Lung (tissue), 12 donors: Measurements from ENCODE around the gene CREB5. TPM values are rescaled to one million over a fixed set of nuclear protein-coding genes. Genes with fewer than 3 reads are reported as not detected.

Source experiments
- ATAC-seq: fragments of 200-7000 bp; cut with Tn5 transposase; one replicate; pipeline ENCODE4 v1.9.1; 2020; ENCODE audit warnings: moderate number of reproducible peaks; ENCODE audit not compliant: insufficient read depth, low FRiP score
- DNase-seq, 3 donors: peaks; one replicate each; pipeline ENCODE4 v3.0.0-alpha.2; 2013 to 2017
- H3K27ac ChIP-seq, 2 donors: one replicate each; pipeline ENCODE4 v1.5.1; 2013; ENCODE audit warnings: mild to moderate bottlenecking in 2 of 2, moderate library complexity in 2 of 2, control low read depth in 1 of 2, inconsistent platforms in 1 of 2, low read depth in 1 of 2, low read length in 1 of 2
- H3K27me3 ChIP-seq, 3 donors: one replicate each; pipeline ENCODE4 v1.5.1; 2013; ENCODE audit warnings: low read length in 2 of 3; ENCODE audit not compliant: control insufficient read depth in 3 of 3, insufficient read depth in 3 of 3
- H3K36me3 ChIP-seq, 4 donors: one replicate each; pipeline ENCODE4 v1.5.1; 2013; ENCODE audit warnings: low read length in 4 of 4, mild to moderate bottlenecking in 1 of 4, moderate library complexity in 1 of 4; ENCODE audit not compliant: control insufficient read depth in 4 of 4, insufficient read depth in 4 of 4
- H3K4me1 ChIP-seq, 5 donors: one replicate each; pipeline ENCODE4 v1.5.1; 2013; ENCODE audit warnings: low read length in 5 of 5, mild to moderate bottlenecking in 2 of 5, moderate library complexity in 1 of 5; ENCODE audit not compliant: control insufficient read depth in 5 of 5, insufficient read depth in 5 of 5
- H3K4me3 ChIP-seq: one replicate; pipeline ENCODE4 v1.5.1; 2013; ENCODE audit warnings: mild to moderate bottlenecking, control low read depth, moderate library complexity
- H3K9ac ChIP-seq, 2 donors: one replicate each; pipeline ENCODE4 v1.5.1; 2013; ENCODE audit warnings: low read length in 2 of 2, control low read depth in 1 of 2; ENCODE audit not compliant: insufficient read depth in 1 of 2
- H3K9me3 ChIP-seq, 4 donors: one replicate each; pipeline ENCODE4 v1.5.1; 2013; ENCODE audit warnings: low read length in 3 of 4, mild to moderate bottlenecking in 1 of 4, moderate library complexity in 1 of 4; ENCODE audit not compliant: control insufficient read depth in 4 of 4, insufficient read depth in 3 of 4
- CTCF ChIP-seq: IDR thresholded peaks from 2 replicates; pipeline ENCODE4 v1.5.1; 2012; ENCODE audit warnings: mild to moderate bottlenecking; ENCODE audit errors: control extremely low read depth, extremely low read depth
- WGBS, 2 donors: extraction: QIAGEN DNeasy Blood & Tissue Kit; methylation state at CpG; one replicate each; pipeline ENCODE4 v1.1.7; 2013; 5-methylcytosine and 5-hydroxymethylcytosine counted together
- polyA plus RNA-seq, 2 donors: library from polyadenylated mRNA; stranded (reverse); fragments of 200-250 nt; gene quantifications; one replicate each; pipeline ENCODE4 v1.2.1, GENCODE V29; 2013
- total RNA-seq, 2 donors: library from RNA; depleted of rRNA in 1 of 2; stranded (reverse); fragments of >200 nt in 1 of 2; gene quantifications; one replicate each; pipeline ENCODE4 v1.2.1, GENCODE V29; 2014 to 2021
- donor health status: control.
- donor health status: control.
- donor health status: Bipolar disorder and iron deficiency.
- donor health status: healthy.
- donor health status: DM: yes; HTN: yes; CAD: no.

Gene CREB5
- total and polyA plus RNA-seq, 4 donors, result 2.7 to 23.1 (median 9.6) TPM

GRCh38 chr7:28483112-28483511 lies 70.8 kb downstream of the CREB5 start:
- Histone ChIP-seq H3K9ac (no peak overlapping the region), H3K9me3 (peaks cover 0 to 2% (median 0%) of the 10 kb centered on the region in 4 donors), H3K4me3 (no peak overlapping the region), H3K27ac (no peak overlapping the region), H3K27me3 (no peaks in the 10 kb centered on the region), H3K36me3 (no peaks in the 10 kb centered on the region), H3K4me1 (peaks cover 0 to 12% (median 0%) of the 10 kb centered on the region in 5 donors)
- WGBS, 2 donors, result 69 to 70% methylated on average over 4 of the region's 4 CpGs
- DNase-seq, result no peak
- no peak for ATAC-seq
- no peak for TF ChIP-seq CTCF

GRCh38 chr7:28483908-28484605 lies 71.7 kb downstream of the CREB5 start:
- Histone ChIP-seq H3K9me3 (peaks cover 0 to 2% (median 0%) of the 10 kb centered on the region in 4 donors), H3K4me1 (peaks cover 0 to 15% (median 0%) of the 10 kb centered on the region in 5 donors), H3K36me3 (no peaks in the 10 kb centered on the region), H3K9ac (no peak overlapping the region), H3K27me3 (no peaks in the 10 kb centered on the region), H3K4me3 (no peak overlapping the region), H3K27ac (no peak overlapping the region)
- ATAC-seq (no peak), DNase-seq (no peak)
- no peak for TF ChIP-seq CTCF
- 71 to 87% methylated on average over 2 of the region's 2 CpGs for WGBS, 2 donors

- no peak overlapping the region for H3K27ac ChIP-seq
- TF ChIP-seq CTCF, result no peak
- H3K9ac ChIP-seq, result no peak overlapping the region
- 90 to 91% methylated on average over 4 of the region's 4 CpGs for WGBS, 2 donors
- no peak overlapping the region for H3K4me3 ChIP-seq
- H3K4me1 ChIP-seq, result peaks cover 0 to 15% (median 0%) of the 10 kb centered on the region in 5 donors
- ATAC-seq (no peak), DNase-seq (no peak)
- H3K9me3 ChIP-seq, result peaks cover 0 to 2% (median 0%) of the 10 kb centered on the region in 4 donors
- H3K36me3 ChIP-seq, result no peaks in the 10 kb centered on the region
- H3K27me3 ChIP-seq, result no peaks in the 10 kb centered on the region
Observed at GRCh38 chr7:28484606-28484935, 72.3 kb downstream of the CREB5 start.

- ATAC-seq (no peak), DNase-seq (no peak)
- 93 to 94% methylated on average over 4 of the region's 4 CpGs for WGBS, 2 donors
- Histone ChIP-seq H3K9me3 (peaks cover 0 to 2% (median 0%) of the 10 kb centered on the region in 4 donors), H3K9ac (no peak overlapping the region), H3K27me3 (no peaks in the 10 kb centered on the region), H3K4me1 (peaks cover 0 to 5% (median 0%) of the 10 kb centered on the region in 5 donors), H3K4me3 (no peak overlapping the region), H3K36me3 (no peaks in the 10 kb centered on the region), H3K27ac (no peak overlapping the region)
- no peak for TF ChIP-seq CTCF
Observed at GRCh38 chr7:28487487-28487886, 75.2 kb downstream of the CREB5 start.
